Sigmoid colon (tissue), 4 donors: ENCODE results near the gene IVD.

Source experiments
- CTCF ChIP-seq, 4 experiments: fragments of 450-650 bp in 3 of 4; fragments of 200-600 bp in 1 of 4; IDR thresholded peaks; one replicate each; pipeline ENCODE4 v1.5.1; 2016 to 2019; ENCODE audit warnings: antibody characterized with exemption in 4 of 4, mild to moderate bottlenecking in 3 of 4, moderate library complexity in 2 of 4
- EP300 ChIP-seq, 4 donors: sonication (generic); formaldehyde crosslinking; IDR thresholded peaks; one replicate each; pipeline ENCODE4 v1.6.1; 2017; ENCODE audit warnings: antibody characterized with exemption in 4 of 4
- POLR2A ChIP-seq, 2 donors: fragments of 450-650 bp; IDR thresholded peaks; one replicate each; pipeline ENCODE4 v1.6.1; 2016; ENCODE audit warnings: antibody characterized with exemption in 2 of 2, mild to moderate bottlenecking in 2 of 2, moderate library complexity in 2 of 2
- POLR2AphosphoS5 ChIP-seq, 4 donors: sonication (generic); formaldehyde crosslinking; IDR thresholded peaks; one replicate each; pipeline ENCODE4 v1.6.1; 2017; ENCODE audit warnings: antibody characterized with exemption in 4 of 4

GRCh38 chr15:40458495-40459371, 53.1 kb downstream of the IVD start:
- TF ChIP-seq POLR2A (IDR thresholded peaks at IDR 0.05) = no peak
- TF ChIP-seq CTCF (IDR thresholded peaks at IDR 0.05) = no peak
- no peak for TF ChIP-seq EP300 (IDR thresholded peaks at IDR 0.05)
- no peak for TF ChIP-seq POLR2AphosphoS5 (IDR thresholded peaks at IDR 0.05)
